SK-N-SH (cell line): ENCODE results near the gene ORM1. TPM values are rescaled to one million over a fixed set of nuclear protein-coding genes. Genes with fewer than 3 reads are reported as not detected.
A peak's percentile ranks its signal among the peaks of the same experiment; 100 is the strongest.

Source experiments
- CTCF ChIA-PET: fragments of 300-600, 350-600 bp; formaldehyde crosslinking; extraction: SDS; loops from one replicate; lab custom pipeline; 2021; lab: Yijun Ruan, JAX
- POLR2A ChIA-PET: fragments of 350-600 bp; sonication (Branson Sonifier 250); formaldehyde crosslinking; extraction: SDS; loops from one replicate; lab custom pipeline; 2020; ENCODE audit warnings: antibody characterized with exemption, inconsistent platforms; lab: Yijun Ruan, JAX
- DNase-seq: peaks from one replicate; pipeline ENCODE4 v3.0.0; 2012
- H2AFZ ChIP-seq: fragments of 200-600 bp; sonication (generic); 2 replicates; pipeline ENCODE4 v1.8.1; 2016; ENCODE audit warnings: antibody characterized with exemption, mild to moderate bottlenecking, low read depth
- H3F3A ChIP-seq: fragments of 200-600 bp; sonication (generic); replicated peaks from 2 replicates; pipeline ENCODE3; 2016; ENCODE audit warnings: antibody characterized with exemption, mild to moderate bottlenecking; ENCODE audit not compliant: insufficient read depth
- H3K27ac ChIP-seq, 2 experiments: fragments of 200-500 bp in 1 of 2; fragments of 200-600 bp in 1 of 2; sonication (Bioruptor generic) in 1 of 2; sonication (generic), shearing (Covaris generic) in 1 of 2; 2 replicates each; pipeline versions ENCODE4 v1.5.1 to v1.6.1; 2014 to 2016; ENCODE audit warnings: low read depth in 2 of 2, inconsistent platforms in 1 of 2, low read length in 1 of 2, mild to moderate bottlenecking in 1 of 2, mixed read lengths in 1 of 2
- H3K27me3 ChIP-seq: fragments of 200-600 bp; sonication (generic), shearing (Covaris generic); 2 replicates; pipeline ENCODE4 v1.6.1; 2016; ENCODE audit warnings: mixed run types; ENCODE audit not compliant: insufficient read depth
- H3K36me3 ChIP-seq, 2 experiments: fragments of 200-500 bp in 1 of 2; fragments of 200-600 bp in 1 of 2; sonication (Bioruptor generic) in 1 of 2; sonication (generic) in 1 of 2; replicated peaks in 1 of 2; 2 replicates each; pipeline versions ENCODE3 to v1.5.1; 2014 to 2016; ENCODE audit warnings: low read length in 1 of 2, mild to moderate bottlenecking in 1 of 2; ENCODE audit not compliant: insufficient read depth in 2 of 2, control insufficient read depth in 1 of 2
- H3K4me1 ChIP-seq, 2 experiments: fragments of 200-500 bp in 1 of 2; fragments of 200-600 bp in 1 of 2; sonication (Bioruptor generic) in 1 of 2; sonication (generic), shearing (Covaris generic) in 1 of 2; 2 replicates each; pipeline versions ENCODE4 v1.5.1 to v1.6.1; 2014 to 2016; ENCODE audit warnings: low read depth in 1 of 2, low read length in 1 of 2, mixed run types in 1 of 2; ENCODE audit not compliant: insufficient read depth in 2 of 2, control insufficient read depth in 1 of 2
- H3K4me2 ChIP-seq: fragments of 200-600 bp; sonication (generic), shearing (Covaris generic); 2 replicates; pipeline ENCODE4 v1.6.1; 2017; ENCODE audit warnings: mixed run types
- H3K4me3 ChIP-seq, 2 experiments: fragments of 200-500 bp in 1 of 2; fragments of 200-600 bp in 1 of 2; sonication (Bioruptor generic) in 1 of 2; sonication (generic), shearing (Covaris generic) in 1 of 2; 2 replicates each; pipeline versions ENCODE4 v1.5.1 to v1.8.1; 2014 to 2016; ENCODE audit warnings: low read depth in 2 of 2, inconsistent platforms in 1 of 2, low read length in 1 of 2, mild to moderate bottlenecking in 1 of 2, mixed read lengths in 1 of 2, moderate library complexity in 1 of 2
- H3K79me2 ChIP-seq: fragments of 200-600 bp; sonication (generic); 2 replicates; pipeline ENCODE4 v1.8.1; 2017; ENCODE audit warnings: mild to moderate bottlenecking; ENCODE audit not compliant: insufficient read depth
- H3K9ac ChIP-seq: fragments of 200-600 bp; sonication (generic); 2 replicates; pipeline ENCODE4 v1.6.1; 2017; ENCODE audit warnings: mixed run types
- H3K9me2 ChIP-seq: fragments of 200-600 bp; sonication (generic); 2 replicates; pipeline ENCODE4 v1.6.1; 2017; ENCODE audit warnings: mixed run types
- H3K9me3 ChIP-seq: fragments of 200-600 bp; sonication (generic); 2 replicates; pipeline ENCODE4 v1.6.1; 2017; ENCODE audit warnings: mixed run types, mild to moderate bottlenecking, moderate library complexity
- H4K20me1 ChIP-seq: fragments of 200-600 bp; sonication (generic); 2 replicates; pipeline ENCODE4 v1.6.1; 2017; ENCODE audit warnings: mild to moderate bottlenecking, mixed run types; ENCODE audit not compliant: insufficient read depth
- CHD2 ChIP-seq: fragments of 150-350 bp; IDR thresholded peaks from 2 replicates; pipeline ENCODE4 v1.6.1; 2018; ENCODE audit warnings: low read length; ENCODE audit not compliant: partially characterized antibody
- FOSL2 ChIP-seq: IDR thresholded peaks from 2 replicates; pipeline ENCODE4 v1.4.0; 2012; ENCODE audit warnings: low read depth, mild to moderate bottlenecking, moderate library complexity, borderline replicate concordance
- MAX ChIP-seq: IDR thresholded peaks from 2 replicates; pipeline ENCODE4 v1.4.0; 2012; ENCODE audit warnings: low read depth
- MEF2A ChIP-seq: IDR thresholded peaks from 2 replicates; pipeline ENCODE4 v1.4.0; 2012; ENCODE audit warnings: low read depth, borderline replicate concordance
- NRF1 ChIP-seq: IDR thresholded peaks from 2 replicates; pipeline ENCODE4 v1.6.1; 2012; ENCODE audit warnings: low read depth, mild to moderate bottlenecking, low read length
- RAD21 ChIP-seq: IDR thresholded peaks from 2 replicates; pipeline ENCODE4 v1.6.1; 2012; ENCODE audit warnings: mild to moderate bottlenecking, low read length
- REST ChIP-seq: IDR thresholded peaks from 2 replicates; pipeline ENCODE4 v1.6.1; 2012; ENCODE audit warnings: mild to moderate bottlenecking, low read depth, low read length, moderate library complexity
- SIN3A ChIP-seq: IDR thresholded peaks from 2 replicates; pipeline ENCODE4 v1.6.1; 2012; ENCODE audit warnings: low read depth, mild to moderate bottlenecking, low read length, moderate library complexity, borderline replicate concordance
- TAF1 ChIP-seq: IDR thresholded peaks from 2 replicates; pipeline ENCODE4 v1.6.1; 2012; ENCODE audit warnings: low read depth, mild to moderate bottlenecking, low read length, moderate library complexity, borderline replicate concordance
- TCF12 ChIP-seq: IDR thresholded peaks from 2 replicates; pipeline ENCODE4 v1.4.0; 2012
- USF2 ChIP-seq: fragments of 150-350 bp; IDR thresholded peaks from 2 replicates; pipeline ENCODE4 v1.6.1; 2017; ENCODE audit warnings: antibody characterized with exemption, low read length, low read depth, borderline replicate concordance
- YY1 ChIP-seq: IDR thresholded peaks from 2 replicates; pipeline ENCODE4 v1.4.0; 2012; ENCODE audit warnings: low read depth, mild to moderate bottlenecking
- ZBTB33 ChIP-seq: IDR thresholded peaks from 2 replicates; pipeline ENCODE4 v1.4.0; 2012; ENCODE audit warnings: low read depth, borderline replicate concordance
- WGBS: methylation state at CpG from one replicate; pipeline ENCODE4 v1.1.6; 2017; ENCODE audit warnings: low lambda C conversion rate; 5-methylcytosine and 5-hydroxymethylcytosine counted together
- polyA plus RNA-seq, 3 experiments: library from polyadenylated mRNA; depleted of rRNA; stranded (reverse); fragments of >200 nt; gene quantifications; 2 replicates each; pipeline ENCODE4 v1.2.3, GENCODE V29; 2012

Gene ORM1
- polyA plus RNA-seq, 1 of the 3 experiments (the other 2 are of a cell fraction) = not detected

- peak; percentile 54; the same call in 1 of the 2 replicates for TF ChIP-seq ZBTB33
- no peak for TF ChIP-seq SIN3A
- no peak for TF ChIP-seq CHD2
- peak; percentile 88 for TF ChIP-seq TCF12
Observed at GRCh38 chr9:114276908-114277821, 45.7 kb upstream of the ORM1 start (continued).

GRCh38 chr9:114278356-114278755 lies 44.5 kb upstream of the ORM1 start:
- Histone ChIP-seq H3K4me3 (no peak overlapping the region), H3K27ac (peak overlapping the region in 1 of 2 experiments; percentile 51; a peak in 2 of 4 replicates), H3K4me1 (peaks cover 8 to 24% of the 10 kb centered on the region in 2 experiments; a peak in 3 of 4 replicates), H3K9me3 (no peaks in the 10 kb centered on the region), H3K9ac (no peak overlapping the region), H3K79me2 (no peaks in the 10 kb centered on the region), H3K27me3 (no peaks in the 10 kb centered on the region), H3K4me2 (no peak overlapping the region), H3F3A (peaks cover 11% of the 10 kb centered on the region), H3K9me2 (no peaks in the 10 kb centered on the region), H2AFZ (no peak overlapping the region), H4K20me1 (no peaks in the 10 kb centered on the region), H3K36me3 (no peaks in the 10 kb centered on the region)
- ChIA-PET CTCF (interaction anchor here (0.6 to 3.7 kb wide), 5 partner anchors 8 to 196 kb away, joined by 3 to 19 read pairs (median 3); partner anchors contain the start of gene COL27A1), POLR2A (no interaction called here)
- TF ChIP-seq NRF1 (no peak), MEF2A (no peak), MAX (no peak), ZBTB33 (no peak), SIN3A (no peak), RAD21 (no peak), TAF1 (no peak), FOSL2 (no peak), CHD2 (no peak), USF2 (no peak), YY1 (no peak), REST (no peak)
- DNase-seq = no peak
- 67% methylated on average over 3 of the region's 3 CpGs for WGBS
